Measurements from ENCODE around the gene C17orf78. TPM values are rescaled to one million over a fixed set of nuclear protein-coding genes. Genes with fewer than 3 reads are reported as not detected.
"Not testable (repeated sequence)": the region's sequence is repeated elsewhere in the genome, so short reads cannot be mapped to it uniquely, and the experiment has no call there.

The C17orf78 gene
- polyA plus RNA-seq (ENCODE audit: insufficient read depth in 1 of 5, insufficient read length in 5 of 5, low replicate concordance in 1 of 5): under 1 TPM in 4 of 5 donors, not detected in 1; 0.14 to 0.31 (median 0.24) TPM
- long read RNA-seq, donor 1: 0 reads
- long read RNA-seq, donor 2: 0 reads
- long read RNA-seq, donor 3: 0 reads
- long read RNA-seq, donor 4: 0 reads
- long read RNA-seq, donor 5: 0 reads
- long read RNA-seq, donor 6: 0 reads
- long read RNA-seq, donor 7: 0 reads
- long read RNA-seq, donor 8: 0 reads

GRCh38 chr17:37375706-37376105 lies at the start of gene C17orf78:
C17orf78 (plus strand) TSS chr17:37375985; CDS start chr17:37376093, 108 bp downstream.
- DNase-seq: no peak

DNA sequence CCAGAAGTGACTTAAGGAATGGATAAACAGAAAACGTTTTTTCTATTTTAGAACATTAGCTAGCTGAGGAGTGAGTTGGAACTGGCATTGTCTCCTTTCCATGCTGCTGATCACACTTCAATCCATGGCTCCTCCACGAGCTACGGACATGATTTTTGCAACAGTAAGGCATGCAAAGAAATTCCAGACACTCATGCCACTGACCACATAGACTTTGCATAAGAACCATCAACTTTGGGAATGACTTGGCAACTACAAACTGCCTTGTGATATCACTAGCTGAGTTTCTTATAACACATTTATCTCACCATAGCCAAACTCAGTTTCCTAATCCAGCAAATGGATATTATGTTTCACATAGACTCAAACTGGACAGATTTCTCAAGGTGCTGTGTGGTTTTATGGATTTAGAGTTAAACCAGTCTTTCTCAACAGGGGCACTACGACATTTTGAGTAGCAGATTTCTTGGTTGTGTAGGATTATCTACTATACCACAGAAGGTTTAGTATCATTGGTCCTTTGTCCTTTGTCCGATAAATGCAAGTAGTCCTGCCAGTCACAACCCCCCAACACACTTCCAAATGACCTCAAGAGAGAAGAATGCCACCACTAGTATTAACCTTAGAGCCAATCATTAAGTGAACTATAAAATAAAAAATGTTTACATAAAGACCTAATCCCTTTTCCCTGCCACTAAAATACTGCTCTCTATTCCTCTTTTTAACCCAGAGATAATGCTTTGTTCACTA lies 48.3 kb upstream of the C17orf78 start:
- DNase-seq: no peak

- DNase-seq: no peak
Observed at GRCh38 chr17:37338847-37339246, 36.9 kb upstream of the C17orf78 start.

DNA sequence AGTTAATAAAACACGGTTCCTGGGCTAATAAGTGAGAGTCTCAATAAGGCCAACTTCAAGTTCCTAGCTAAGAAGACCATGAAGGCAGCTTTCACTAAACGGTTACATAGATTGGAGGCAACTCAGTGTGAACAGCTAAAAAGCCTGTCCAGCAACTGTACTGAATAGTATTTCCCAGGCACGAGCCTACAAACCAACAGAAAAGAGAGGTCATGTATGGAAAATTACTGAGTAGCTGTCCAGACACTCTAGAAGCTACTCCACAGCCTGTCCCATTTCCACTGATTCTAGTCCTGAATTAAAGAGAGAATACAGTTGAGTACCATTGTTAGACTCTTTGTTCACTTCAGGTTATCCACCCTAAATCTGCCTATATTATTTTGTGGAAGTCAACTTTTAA lies 36.5 kb upstream of the C17orf78 start:
- no peak for DNase-seq

- DNase-seq: no peak
Observed at GRCh38 chr17:37340804-37341203, 35.0 kb upstream of the C17orf78 start.

DNA sequence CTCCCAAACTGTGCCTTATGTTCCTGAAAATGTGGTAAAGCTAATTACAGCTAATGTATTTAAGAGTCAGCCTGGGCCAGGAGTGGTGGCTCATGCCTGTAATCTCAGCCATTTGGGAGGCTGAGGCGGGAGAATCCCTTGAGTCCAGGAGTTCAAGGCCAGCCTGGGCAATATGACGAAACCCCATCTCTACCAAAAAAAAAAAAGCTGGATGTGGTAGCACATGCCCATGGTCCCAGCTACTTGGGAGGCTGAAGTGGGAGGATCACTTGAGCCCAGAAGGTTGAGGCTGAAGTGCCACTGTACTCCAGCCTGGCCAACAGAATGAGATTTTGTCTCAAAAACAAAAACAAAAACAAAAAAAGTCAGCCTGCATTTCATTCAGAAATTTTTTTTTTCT lies 33.2 kb upstream of the C17orf78 start:
- DNase-seq: no peak

- DNase-seq: no peak
Observed at GRCh38 chr17:37344519-37344918, 31.3 kb upstream of the C17orf78 start.

DNA sequence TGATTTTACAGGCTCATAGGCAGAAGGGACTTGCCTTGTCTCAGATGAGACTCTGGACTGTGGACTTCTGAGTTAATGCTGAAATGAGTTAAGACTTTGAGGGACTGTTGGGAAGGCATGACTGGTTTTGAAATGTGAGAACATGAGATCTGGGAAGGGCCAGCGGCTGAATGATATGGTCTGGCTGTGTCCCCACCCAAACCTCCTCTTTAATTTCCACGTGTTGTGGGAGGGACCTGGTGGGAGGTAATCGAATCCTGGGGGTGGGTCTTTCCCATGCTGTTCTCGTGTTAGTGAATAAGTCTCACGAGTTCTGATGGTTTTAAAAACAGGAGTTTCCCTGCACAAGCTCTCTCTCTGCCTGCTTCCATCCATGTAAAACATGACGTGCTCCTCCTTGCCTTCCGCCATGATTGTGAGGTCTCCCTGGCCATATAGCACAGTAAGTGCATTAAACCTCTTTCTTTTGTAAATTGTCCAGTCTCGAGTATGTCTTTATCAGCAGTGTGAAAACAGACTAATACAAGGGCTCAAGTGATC lies 28.9 kb upstream of the C17orf78 start:
- DNase-seq: not testable (repeated sequence)

- peak in 1 of 2 donors; percentile 12 for DNase-seq
Observed at GRCh38 chr17:37356796-37357569, 18.8 kb upstream of the C17orf78 start.

GRCh38 chr17:37358098-37358829 lies 17.5 kb upstream of the C17orf78 start:
- DNase-seq: peak; percentile 49 to 60

GRCh38 chr17:37358830-37359681 lies 16.7 kb upstream of the C17orf78 start:
- DNase-seq: peak; percentile 93 to 94

DNA sequence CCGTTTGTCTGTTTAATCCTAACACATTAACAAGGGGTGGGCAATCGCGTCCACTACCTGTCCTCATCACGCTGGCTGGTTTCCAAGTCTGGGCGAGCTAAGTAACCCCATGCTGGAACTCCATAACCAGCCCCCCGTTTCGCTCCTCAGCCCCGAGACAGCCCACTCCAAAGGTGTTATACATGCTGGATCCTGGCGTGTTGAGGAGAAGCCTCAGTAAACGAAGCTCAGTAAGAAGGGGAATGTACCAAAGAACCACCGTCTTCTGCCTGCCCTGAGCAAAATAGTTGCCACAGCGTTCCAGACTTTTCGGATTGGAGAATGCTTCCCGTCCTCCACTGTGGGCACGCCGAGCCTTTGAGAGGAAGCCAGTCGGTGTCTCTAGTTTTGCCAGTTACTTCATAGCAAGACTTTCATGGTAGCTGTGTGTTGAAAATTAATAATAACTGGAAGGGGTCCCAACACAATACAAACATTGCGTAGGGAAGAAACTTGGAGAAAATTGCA lies 16.1 kb upstream of the C17orf78 start:
- DNase-seq: no peak

GRCh38 chr17:37360632-37361031 lies 15.2 kb upstream of the C17orf78 start:
- no peak for DNase-seq

GRCh38 chr17:37361543-37361942 lies 14.2 kb upstream of the C17orf78 start:
- DNase-seq: no peak

- no peak for DNase-seq
Observed at GRCh38 chr17:37365589-37365988, 10.2 kb upstream of the C17orf78 start.

GRCh38 chr17:37368577-37368976 lies 7.2 kb upstream of the C17orf78 start:
- no peak for DNase-seq

- DNase-seq: peak; percentile 48 to 71
Observed at GRCh38 chr17:37373530-37374159, 2.1 kb upstream of the C17orf78 start.

GRCh38 chr17:37382056-37382455 lies 6.3 kb downstream of the C17orf78 start:
- no peak for DNase-seq

- DNase-seq: no peak
Observed at GRCh38 chr17:37384560-37385149, 8.9 kb downstream of the C17orf78 start.

Data from right lung (tissue), 10 donors.